Neutrophil (primary cell): Measurements from ENCODE around the gene PLCB4.

ENCODE experiments used
- H3K27ac ChIP-seq: fragments of 200-600 bp; sonication (generic); 2 replicates; pipeline ENCODE4 v1.5.1; 2016; ENCODE audit warnings: mild to moderate bottlenecking, moderate library complexity
- H3K27me3 ChIP-seq: fragments of 200-600 bp; sonication (generic); 2 replicates; pipeline ENCODE4 v1.6.0; 2016; ENCODE audit warnings: mild to moderate bottlenecking
- H3K36me3 ChIP-seq: fragments of 200-600 bp; sonication (generic); 2 replicates; pipeline ENCODE4 v1.5.1; 2017
- H3K4me1 ChIP-seq, 2 experiments: fragments of 200-600 bp in 1 of 2; sonication (generic) in 1 of 2; 1 replicate in 1 of 2; 2 replicates in 1 of 2; pipeline versions ENCODE4 v1.5.1 to v1.6.1; 2013 to 2016; ENCODE audit warnings: low read depth in 1 of 2, low read length in 1 of 2, mild to moderate bottlenecking in 1 of 2, moderate library complexity in 1 of 2; ENCODE audit not compliant: control insufficient read depth in 1 of 2, insufficient read depth in 1 of 2
- H3K4me3 ChIP-seq, 2 experiments: fragments of 200-600 bp in 1 of 2; sonication (generic) in 1 of 2; 1 replicate in 1 of 2; 2 replicates in 1 of 2; pipeline ENCODE4 v1.5.1; 2013 to 2016; ENCODE audit warnings: low read depth in 1 of 2, low read length in 1 of 2, mild to moderate bottlenecking in 1 of 2, moderate library complexity in 1 of 2
- H3K9me3 ChIP-seq: fragments of 200-600 bp; sonication (generic); 2 replicates; pipeline ENCODE4 v1.5.1; 2016
- TF ChIP-seq, protein P1 (sequence below): fragments of 200-600 bp; sonication (generic); IDR thresholded peaks from 2 replicates; pipeline ENCODE4 v1.5.1; 2016; ENCODE audit warnings: antibody characterized with exemption

Gene PLCB4

DNA sequence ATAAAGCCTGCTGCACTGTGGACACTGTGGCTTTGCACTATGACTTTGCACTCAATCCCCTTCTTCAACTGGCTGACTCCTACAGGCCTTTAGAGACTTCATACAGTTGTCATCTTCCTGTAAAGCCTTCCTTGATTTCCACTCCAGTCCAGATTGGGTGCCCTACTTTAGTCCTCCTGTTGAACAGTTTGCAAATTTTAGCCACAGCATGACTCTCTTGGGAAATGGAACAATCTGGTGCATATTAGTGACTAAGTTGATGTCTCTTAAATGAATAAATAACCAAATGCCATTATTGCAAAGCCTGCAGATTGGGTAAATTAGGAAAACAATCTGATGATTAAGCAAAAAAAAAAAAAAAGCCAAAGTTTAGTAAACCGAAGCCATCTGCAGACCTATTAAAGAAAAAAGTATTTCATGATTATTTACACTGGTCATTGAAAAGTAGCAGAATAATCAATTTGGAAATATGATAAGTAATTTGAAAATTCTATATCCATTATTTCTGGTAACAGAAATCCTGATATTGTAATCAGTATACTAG lies 12.6 kb downstream of the PLCB4 start:
- Histone ChIP-seq H3K9me3 (no peaks in the 10 kb centered on the region), H3K4me1 (peaks cover 0 to 24% of the 10 kb centered on the region in 2 experiments), H3K4me3 (no peak overlapping the region), H3K27ac (no peak overlapping the region), H3K36me3 (no peaks in the 10 kb centered on the region), H3K27me3 (no peaks in the 10 kb centered on the region)
- TF ChIP-seq, protein P1, sequence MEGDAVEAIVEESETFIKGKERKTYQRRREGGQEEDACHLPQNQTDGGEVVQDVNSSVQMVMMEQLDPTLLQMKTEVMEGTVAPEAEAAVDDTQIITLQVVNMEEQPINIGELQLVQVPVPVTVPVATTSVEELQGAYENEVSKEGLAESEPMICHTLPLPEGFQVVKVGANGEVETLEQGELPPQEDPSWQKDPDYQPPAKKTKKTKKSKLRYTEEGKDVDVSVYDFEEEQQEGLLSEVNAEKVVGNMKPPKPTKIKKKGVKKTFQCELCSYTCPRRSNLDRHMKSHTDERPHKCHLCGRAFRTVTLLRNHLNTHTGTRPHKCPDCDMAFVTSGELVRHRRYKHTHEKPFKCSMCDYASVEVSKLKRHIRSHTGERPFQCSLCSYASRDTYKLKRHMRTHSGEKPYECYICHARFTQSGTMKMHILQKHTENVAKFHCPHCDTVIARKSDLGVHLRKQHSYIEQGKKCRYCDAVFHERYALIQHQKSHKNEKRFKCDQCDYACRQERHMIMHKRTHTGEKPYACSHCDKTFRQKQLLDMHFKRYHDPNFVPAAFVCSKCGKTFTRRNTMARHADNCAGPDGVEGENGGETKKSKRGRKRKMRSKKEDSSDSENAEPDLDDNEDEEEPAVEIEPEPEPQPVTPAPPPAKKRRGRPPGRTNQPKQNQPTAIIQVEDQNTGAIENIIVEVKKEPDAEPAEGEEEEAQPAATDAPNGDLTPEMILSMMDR, result no peak

DNA sequence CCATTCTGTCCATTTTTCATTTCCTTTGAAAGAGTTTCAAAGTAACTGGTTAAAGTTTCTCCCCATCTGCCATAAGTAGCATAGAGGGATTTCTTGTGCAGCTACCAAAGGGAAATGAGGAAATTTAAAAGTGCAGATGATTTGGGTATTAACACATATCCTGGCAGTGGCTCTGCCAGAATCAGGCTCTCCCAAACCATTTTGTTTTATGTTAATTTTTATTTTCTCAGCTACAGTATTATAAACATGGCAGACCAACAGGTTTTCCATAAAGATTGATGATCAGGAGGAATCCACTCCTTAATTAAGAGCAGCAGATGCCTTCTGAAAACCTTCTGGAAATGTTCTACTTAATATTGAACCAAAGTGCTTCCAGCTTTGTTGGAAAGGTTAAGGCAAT lies 13.9 kb downstream of the PLCB4 start:
- Histone ChIP-seq H3K27me3 (no peaks in the 10 kb centered on the region), H3K4me1 (peaks cover 0 to 24% of the 10 kb centered on the region in 2 experiments), H3K36me3 (no peaks in the 10 kb centered on the region), H3K27ac (no peak overlapping the region), H3K9me3 (no peaks in the 10 kb centered on the region), H3K4me3 (no peak overlapping the region)
- TF ChIP-seq, protein P1, result no peak

- Histone ChIP-seq H3K9me3 (no peaks in the 10 kb centered on the region), H3K36me3 (no peaks in the 10 kb centered on the region), H3K4me1 (peaks cover 0 to 14% of the 10 kb centered on the region in 2 experiments), H3K27me3 (no peaks in the 10 kb centered on the region), H3K27ac (no peak overlapping the region), H3K4me3 (no peak overlapping the region)
- TF ChIP-seq, protein P1, result no peak
These were observed 18.8 kb downstream of the PLCB4 start for GRCh38 chr20:9087531-9088217.

GRCh38 chr20:9088556-9088955 lies 19.7 kb downstream of the PLCB4 start:
- H3K36me3 ChIP-seq, result no peaks in the 10 kb centered on the region
- H3K9me3 ChIP-seq, result no peaks in the 10 kb centered on the region
- TF ChIP-seq, protein P1, result no peak

GRCh38 chr20:9092113-9092512 lies 23.2 kb downstream of the PLCB4 start:
- TF ChIP-seq, protein P1, result no peak

More at GRCh38 chr20:9088556-9088955, 19.7 kb downstream of the PLCB4 start:
- Histone ChIP-seq H3K4me3 (no peak overlapping the region), H3K4me1 (peaks cover 0 to 5% of the 10 kb centered on the region in 2 experiments), H3K27me3 (no peaks in the 10 kb centered on the region), H3K27ac (no peak overlapping the region)

More at GRCh38 chr20:9092113-9092512, 23.2 kb downstream of the PLCB4 start:
- H3K27me3 ChIP-seq, result no peaks in the 10 kb centered on the region
- no peaks in the 10 kb centered on the region for H3K4me1 ChIP-seq
- H3K9me3 ChIP-seq, result no peaks in the 10 kb centered on the region
- no peak overlapping the region for H3K27ac ChIP-seq
- H3K4me3 ChIP-seq, result no peak overlapping the region
- H3K36me3 ChIP-seq, result no peaks in the 10 kb centered on the region
